Hepatocyte (in vitro differentiated cells): ENCODE results near the gene LRRC8A. TPM values are rescaled to one million over a fixed set of nuclear protein-coding genes. Genes with fewer than 3 reads are reported as not detected.

Experiments
- DNase-seq: peaks from one replicate; pipeline ENCODE4 v3.0.0-alpha.2; 2016; ENCODE audit warnings: low spot score
- H2AFZ ChIP-seq: fragments of 200-600 bp; sonication (generic); 2 replicates; pipeline ENCODE4 v1.6.0; 2016; ENCODE audit warnings: antibody characterized with exemption, mild to moderate bottlenecking
- H3K27ac ChIP-seq: fragments of 200-600 bp; sonication (generic); 2 replicates; pipeline ENCODE4 v1.5.1; 2016; ENCODE audit warnings: mild to moderate bottlenecking
- H3K27me3 ChIP-seq: fragments of 200-600 bp; sonication (generic); 2 replicates; pipeline ENCODE4 v1.6.1; 2016
- H3K36me3 ChIP-seq: fragments of 200-600 bp; sonication (generic); replicated peaks from 2 replicates; pipeline ENCODE4 v1.5.1; 2016; ENCODE audit warnings: low read depth; ENCODE audit not compliant: insufficient read depth
- H3K4me1 ChIP-seq: fragments of 200-600 bp; sonication (generic); 2 replicates; pipeline ENCODE4 v1.5.1; 2016; ENCODE audit warnings: mild to moderate bottlenecking, moderate library complexity; ENCODE audit not compliant: insufficient read depth
- H3K4me2 ChIP-seq: fragments of 200-600 bp; sonication (generic); 2 replicates; pipeline ENCODE4 v1.6.0; 2016
- H3K4me3 ChIP-seq: fragments of 200-600 bp; sonication (generic); 2 replicates; pipeline ENCODE4 v1.5.1; 2016; ENCODE audit warnings: mild to moderate bottlenecking
- H3K79me2 ChIP-seq: fragments of 200-600 bp; sonication (generic); 2 replicates; pipeline ENCODE4 v1.6.0; 2017; ENCODE audit warnings: mild to moderate bottlenecking
- H3K9me2 ChIP-seq: fragments of 200-600 bp; sonication (generic); replicated peaks from 2 replicates; pipeline ENCODE4 v1.6.0; 2017; ENCODE audit warnings: mild to moderate bottlenecking; ENCODE audit not compliant: insufficient read depth
- H3K9me3 ChIP-seq: fragments of 200-600 bp; sonication (generic); 2 replicates; pipeline ENCODE4 v1.5.1; 2016; ENCODE audit warnings: low read depth, mild to moderate bottlenecking
- H4K20me1 ChIP-seq: fragments of 200-600 bp; sonication (generic); 2 replicates; pipeline ENCODE4 v1.6.0; 2016; ENCODE audit warnings: mild to moderate bottlenecking; ENCODE audit not compliant: insufficient read depth, poor library complexity, severe bottlenecking
- EZH2 ChIP-seq: fragments of 200-600 bp; sonication (generic); IDR thresholded peaks from 2 replicates; pipeline ENCODE4 v1.6.1; 2016; ENCODE audit warnings: antibody characterized with exemption, mild to moderate bottlenecking, borderline replicate concordance
- EZH2phosphoT487 ChIP-seq: fragments of 200-600 bp; sonication (generic); IDR thresholded peaks from one replicate; pipeline ENCODE4 v1.6.1; 2018; ENCODE audit warnings: antibody characterized with exemption, mild to moderate bottlenecking, low read depth, moderate library complexity; ENCODE audit not compliant: unreplicated experiment, severe bottlenecking
- WGBS: methylation state at CpG from one replicate; pipeline ENCODE4 v1.1.6; 2016; ENCODE audit warnings: low lambda C conversion rate; ENCODE audit errors: missing lambda C conversion rate; 5-methylcytosine and 5-hydroxymethylcytosine counted together
- polyA plus RNA-seq: library from polyadenylated mRNA; unstranded; fragments of >200 nt; fragmentation: Nextera tagmentation; extraction: Ambion mirVana; gene quantifications from 2 replicates; pipeline ENCODE4 v1.2.1, GENCODE V29; 2016
- total RNA-seq: library from RNA; depleted of rRNA; stranded (reverse); fragments of >200 nt; gene quantifications from 2 replicates; pipeline ENCODE4 v1.2.3, GENCODE V29; 2014
- TF ChIP-seq, protein P1 (sequence below): fragments of 200-600 bp; sonication (generic); IDR thresholded peaks from 2 replicates; pipeline ENCODE4 v1.5.1; 2016; ENCODE audit warnings: antibody characterized with exemption, mild to moderate bottlenecking; ENCODE audit not compliant: poor library complexity

The LRRC8A gene
- total and polyA plus RNA-seq, 2 experiments from 2014 or later: 30.7 to 55.6 TPM

DNA sequence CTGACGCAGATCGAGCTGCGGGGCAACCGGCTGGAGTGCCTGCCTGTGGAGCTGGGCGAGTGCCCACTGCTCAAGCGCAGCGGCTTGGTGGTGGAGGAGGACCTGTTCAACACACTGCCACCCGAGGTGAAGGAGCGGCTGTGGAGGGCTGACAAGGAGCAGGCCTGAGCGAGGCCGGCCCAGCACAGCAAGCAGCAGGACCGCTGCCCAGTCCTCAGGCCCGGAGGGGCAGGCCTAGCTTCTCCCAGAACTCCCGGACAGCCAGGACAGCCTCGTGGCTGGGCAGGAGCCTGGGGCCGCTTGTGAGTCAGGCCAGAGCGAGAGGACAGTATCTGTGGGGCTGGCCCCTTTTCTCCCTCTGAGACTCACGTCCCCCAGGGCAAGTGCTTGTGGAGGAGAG lies 34.3 kb downstream of the LRRC8A start:
- Histone ChIP-seq H3K9me2 (no peaks in the 10 kb centered on the region), H3K36me3 (no peaks in the 10 kb centered on the region), H3K4me3 (no peak overlapping the region), H3K27me3 (no peaks in the 10 kb centered on the region), H2AFZ (no peak overlapping the region), H4K20me1 (no peaks in the 10 kb centered on the region), H3K9me3 (no peaks in the 10 kb centered on the region), H3K27ac (no peak overlapping the region), H3K4me2 (no peak overlapping the region), H3K79me2 (peaks cover 32% of the 10 kb centered on the region), H3K4me1 (peaks cover 39% of the 10 kb centered on the region)
- no peak for DNase-seq
- TF ChIP-seq EZH2: no peak
- TF ChIP-seq, protein P1, sequence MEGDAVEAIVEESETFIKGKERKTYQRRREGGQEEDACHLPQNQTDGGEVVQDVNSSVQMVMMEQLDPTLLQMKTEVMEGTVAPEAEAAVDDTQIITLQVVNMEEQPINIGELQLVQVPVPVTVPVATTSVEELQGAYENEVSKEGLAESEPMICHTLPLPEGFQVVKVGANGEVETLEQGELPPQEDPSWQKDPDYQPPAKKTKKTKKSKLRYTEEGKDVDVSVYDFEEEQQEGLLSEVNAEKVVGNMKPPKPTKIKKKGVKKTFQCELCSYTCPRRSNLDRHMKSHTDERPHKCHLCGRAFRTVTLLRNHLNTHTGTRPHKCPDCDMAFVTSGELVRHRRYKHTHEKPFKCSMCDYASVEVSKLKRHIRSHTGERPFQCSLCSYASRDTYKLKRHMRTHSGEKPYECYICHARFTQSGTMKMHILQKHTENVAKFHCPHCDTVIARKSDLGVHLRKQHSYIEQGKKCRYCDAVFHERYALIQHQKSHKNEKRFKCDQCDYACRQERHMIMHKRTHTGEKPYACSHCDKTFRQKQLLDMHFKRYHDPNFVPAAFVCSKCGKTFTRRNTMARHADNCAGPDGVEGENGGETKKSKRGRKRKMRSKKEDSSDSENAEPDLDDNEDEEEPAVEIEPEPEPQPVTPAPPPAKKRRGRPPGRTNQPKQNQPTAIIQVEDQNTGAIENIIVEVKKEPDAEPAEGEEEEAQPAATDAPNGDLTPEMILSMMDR: no peak
- no peak for TF ChIP-seq EZH2phosphoT487
- WGBS: 88% methylated on average over 18 of the region's 18 CpGs

DNA sequence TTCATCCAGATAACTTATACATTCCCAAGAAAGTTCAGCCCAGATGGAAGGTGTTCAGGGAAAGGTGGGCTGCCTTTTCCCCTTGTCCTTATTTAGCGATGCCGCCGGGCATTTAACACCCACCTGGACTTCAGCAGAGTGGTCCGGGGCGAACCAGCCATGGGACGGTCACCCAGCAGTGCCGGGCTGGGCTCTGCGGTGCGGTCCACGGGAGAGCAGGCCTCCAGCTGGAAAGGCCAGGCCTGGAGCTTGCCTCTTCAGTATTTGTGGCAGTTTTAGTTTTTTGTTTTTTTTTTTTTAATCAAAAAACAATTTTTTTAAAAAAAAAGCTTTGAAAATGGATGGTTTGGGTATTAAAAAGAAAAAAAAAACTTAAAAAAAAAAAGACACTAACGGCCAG lies 34.8 kb downstream of the LRRC8A start:
- 97% methylated on average over 11 of the region's 11 CpGs for WGBS
- Histone ChIP-seq H2AFZ (no peak overlapping the region), H3K9me2 (no peaks in the 10 kb centered on the region), H3K79me2 (peaks cover 26% of the 10 kb centered on the region), H3K4me3 (no peak overlapping the region), H3K36me3 (no peaks in the 10 kb centered on the region), H3K4me1 (peaks cover 39% of the 10 kb centered on the region), H4K20me1 (no peaks in the 10 kb centered on the region), H3K9me3 (no peaks in the 10 kb centered on the region), H3K27me3 (no peaks in the 10 kb centered on the region), H3K27ac (peak overlapping the region; percentile 21), H3K4me2 (no peak overlapping the region)
- DNase-seq: no peak
- TF ChIP-seq EZH2: no peak
- no peak for TF ChIP-seq EZH2phosphoT487
- TF ChIP-seq, protein P1: no peak

DNA sequence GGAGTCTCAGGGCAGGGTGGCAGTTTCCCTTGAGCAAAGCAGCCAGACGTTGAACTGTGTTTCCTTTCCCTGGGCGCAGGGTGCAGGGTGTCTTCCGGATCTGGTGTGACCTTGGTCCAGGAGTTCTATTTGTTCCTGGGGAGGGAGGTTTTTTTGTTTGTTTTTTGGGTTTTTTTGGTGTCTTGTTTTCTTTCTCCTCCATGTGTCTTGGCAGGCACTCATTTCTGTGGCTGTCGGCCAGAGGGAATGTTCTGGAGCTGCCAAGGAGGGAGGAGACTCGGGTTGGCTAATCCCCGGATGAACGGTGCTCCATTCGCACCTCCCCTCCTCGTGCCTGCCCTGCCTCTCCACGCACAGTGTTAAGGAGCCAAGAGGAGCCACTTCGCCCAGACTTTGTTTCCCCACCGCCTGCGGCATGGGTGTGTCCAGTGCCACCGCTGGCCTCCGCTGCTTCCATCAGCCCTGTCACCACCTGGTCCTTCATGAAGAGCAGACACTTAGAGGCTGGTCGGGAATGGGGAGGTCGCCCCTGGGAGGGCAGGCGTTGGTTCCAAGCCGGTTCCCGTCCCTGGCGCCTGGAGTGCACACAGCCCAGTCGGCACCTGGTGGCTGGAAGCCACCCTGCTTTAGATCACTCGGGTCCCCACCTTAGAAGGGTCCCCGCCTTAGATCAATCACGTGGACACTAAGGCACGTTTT lies 35.4 kb downstream of the LRRC8A start:
- TF ChIP-seq EZH2phosphoT487 (no peak), EZH2 (no peak)
- TF ChIP-seq, protein P1: no peak
- no peaks in the 10 kb centered on the region for H3K9me2 ChIP-seq
- peaks cover 21% of the 10 kb centered on the region for H3K79me2 ChIP-seq
- H3K27ac ChIP-seq: peak overlapping the region; percentile 21
- 88% methylated on average over 26 of the region's 26 CpGs for WGBS
- H3K4me1 ChIP-seq: peaks cover 37% of the 10 kb centered on the region
- no peak overlapping the region for H2AFZ ChIP-seq
- no peaks in the 10 kb centered on the region for H3K36me3 ChIP-seq
- H3K9me3 ChIP-seq: no peaks in the 10 kb centered on the region
- H3K4me3 ChIP-seq: no peak overlapping the region
- H3K4me2 ChIP-seq: no peak overlapping the region
- DNase-seq: no peak
- no peaks in the 10 kb centered on the region for H3K27me3 ChIP-seq
- H4K20me1 ChIP-seq: no peaks in the 10 kb centered on the region
